GM21528 (cell line): ENCODE data around the gene TANGO2.

ENCODE experiments used
- ATAC-seq: cut with Tn5 transposase; IDR thresholded peaks from one replicate; pipeline ENCODE4 v1.9.1; 2021; ENCODE audit warnings: mild to moderate bottlenecking, moderate library complexity; ENCODE audit not compliant: unreplicated experiment, low FRiP score

TANGO2 gene

GRCh38 chr22:19982991-19983578, 37.8 kb upstream of the TANGO2 start:
- ATAC-seq: no peak

- no peak for ATAC-seq
Observed at GRCh38 chr22:19983741-19984140, 37.2 kb upstream of the TANGO2 start.

GRCh38 chr22:19984201-19984753, 36.6 kb upstream of the TANGO2 start:
- no peak for ATAC-seq

GRCh38 chr22:19984851-19985811, 35.8 kb upstream of the TANGO2 start:
- no peak for ATAC-seq

GRCh38 chr22:19986011-19986409, 34.9 kb upstream of the TANGO2 start:
- ATAC-seq: no peak

GRCh38 chr22:19986410-19987341, 34.2 kb upstream of the TANGO2 start:
- no peak for ATAC-seq

- ATAC-seq: no peak
Observed at GRCh38 chr22:19987394-19988306, 33.3 kb upstream of the TANGO2 start.

GRCh38 chr22:19988331-19988808, 32.5 kb upstream of the TANGO2 start:
- no peak for ATAC-seq

- no peak for ATAC-seq
Observed at GRCh38 chr22:19988965-19989724, 31.8 kb upstream of the TANGO2 start.

- no peak for ATAC-seq
Observed at GRCh38 chr22:19989725-19990067, 31.2 kb upstream of the TANGO2 start.

GRCh38 chr22:19990188-19990587, 30.7 kb upstream of the TANGO2 start:
- ATAC-seq: no peak

- no peak for ATAC-seq
Observed at GRCh38 chr22:19990609-19991394, 30.1 kb upstream of the TANGO2 start.

- ATAC-seq: no peak
Observed at GRCh38 chr22:19991395-19991644, 29.6 kb upstream of the TANGO2 start.

GRCh38 chr22:19991645-19992451, 29.1 kb upstream of the TANGO2 start:
- ATAC-seq: no peak

GRCh38 chr22:19992481-19992911, 28.4 kb upstream of the TANGO2 start:
- ATAC-seq: no peak

- no peak for ATAC-seq
Observed at GRCh38 chr22:19992921-19993355, 28.0 kb upstream of the TANGO2 start.

GRCh38 chr22:19993926-19994325, 27.0 kb upstream of the TANGO2 start:
- no peak for ATAC-seq
